Karpas-422 (cell line): ENCODE measurements around the gene WNT5B. TPM values are rescaled to one million over a fixed set of nuclear protein-coding genes. Genes with fewer than 3 reads are reported as not detected.

Experiments
- small RNA-seq: library from RNA; depleted of rRNA; stranded (forward); fragments of <200 nt; gene quantifications from one replicate; pipeline ENCODE3, GENCODE V24; 2014
- total RNA-seq: library from RNA; depleted of rRNA; stranded (reverse); fragments of >200 nt; shearing (Covaris generic); gene quantifications from 2 replicates; pipeline ENCODE4 v1.2.3, GENCODE V29; 2014; ENCODE audit warnings: low replicate concordance; rRNA removed

Gene WNT5B
- total RNA-seq, 1 experiment from 2014 or later = not detected

Small RNA genes lying within 50 kb of the gene (small RNA-seq; reads per million reads assigned to genes)
- gene MIR3649 = not detected

Other genes with a start within 250 kb of the WNT5B start
- 29.0 and 62.5 TPM in 2 replicates for gene FBXL14, start 34.6 kb upstream of the WNT5B start, total RNA-seq
- 26.6 and 34.7 TPM in 2 replicates for gene ADIPOR2, start 61.8 kb downstream of the WNT5B start, total RNA-seq
- not detected in 2 replicates for gene LRTM2, start 191.3 kb downstream of the WNT5B start, total RNA-seq